HG02840 (cell line): Measurements from ENCODE around the gene TSPEAR.
"Not testable (repeated sequence)": the region's sequence is repeated elsewhere in the genome, so short reads cannot be mapped to it uniquely, and the experiment has no call there.

Experiments used
- ATAC-seq: cut with Tn5 transposase; IDR thresholded peaks from one replicate; pipeline ENCODE4 v1.9.1; 2021; ENCODE audit warnings: mild to moderate bottlenecking, moderate library complexity, moderate number of reproducible peaks; ENCODE audit not compliant: unreplicated experiment, low FRiP score

TSPEAR gene

DNA sequence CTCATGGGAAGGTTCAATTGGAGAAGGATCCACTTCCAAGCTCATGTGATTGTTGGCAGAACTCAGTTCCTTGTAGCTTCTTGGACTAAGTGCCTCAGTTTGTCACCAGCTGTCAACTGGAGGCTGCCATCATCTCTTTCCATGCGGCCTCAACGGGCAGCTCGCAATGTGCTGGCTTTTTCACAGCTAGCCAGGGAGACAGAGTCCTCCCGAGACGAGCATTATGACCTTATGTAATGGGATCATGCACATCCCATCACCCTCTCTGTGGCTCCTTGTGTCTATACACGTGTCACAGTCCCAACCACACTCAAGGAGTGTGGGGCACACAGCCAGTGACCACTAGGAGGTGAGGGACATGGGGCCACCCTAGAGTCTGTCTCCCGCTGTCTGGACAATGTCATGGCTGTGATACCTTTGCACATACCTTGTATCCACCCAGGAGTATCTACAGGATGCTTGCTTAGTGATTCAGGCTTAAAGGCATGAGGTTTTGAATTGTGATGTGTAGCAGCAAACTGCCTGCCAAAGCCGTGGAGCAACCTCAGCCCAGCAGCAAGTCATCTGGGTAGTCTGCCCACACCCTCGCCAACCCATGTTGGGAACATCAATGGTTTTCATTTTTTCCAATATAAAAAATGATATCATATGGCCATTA is 115.2 kb downstream of the TSPEAR start:
- ATAC-seq, result no peak

DNA sequence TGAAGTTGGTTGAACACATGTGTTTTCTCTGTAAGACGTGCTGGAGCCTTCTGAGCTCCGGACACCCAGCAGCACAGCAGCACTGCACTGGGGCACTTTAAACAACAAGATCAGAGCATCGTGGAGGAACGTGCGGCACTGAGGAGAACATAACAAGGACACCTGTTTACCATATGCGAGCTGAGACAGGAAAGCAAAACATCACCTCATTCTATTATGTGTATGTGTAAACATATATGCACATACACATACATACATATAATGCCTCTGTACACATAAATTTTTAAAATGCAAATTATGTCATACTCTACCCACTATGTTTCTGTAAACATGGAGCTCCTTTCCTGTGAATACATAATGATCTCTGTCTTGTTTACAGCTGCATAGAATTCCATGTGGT is 115.8 kb downstream of the TSPEAR start:
- no peak for ATAC-seq

DNA sequence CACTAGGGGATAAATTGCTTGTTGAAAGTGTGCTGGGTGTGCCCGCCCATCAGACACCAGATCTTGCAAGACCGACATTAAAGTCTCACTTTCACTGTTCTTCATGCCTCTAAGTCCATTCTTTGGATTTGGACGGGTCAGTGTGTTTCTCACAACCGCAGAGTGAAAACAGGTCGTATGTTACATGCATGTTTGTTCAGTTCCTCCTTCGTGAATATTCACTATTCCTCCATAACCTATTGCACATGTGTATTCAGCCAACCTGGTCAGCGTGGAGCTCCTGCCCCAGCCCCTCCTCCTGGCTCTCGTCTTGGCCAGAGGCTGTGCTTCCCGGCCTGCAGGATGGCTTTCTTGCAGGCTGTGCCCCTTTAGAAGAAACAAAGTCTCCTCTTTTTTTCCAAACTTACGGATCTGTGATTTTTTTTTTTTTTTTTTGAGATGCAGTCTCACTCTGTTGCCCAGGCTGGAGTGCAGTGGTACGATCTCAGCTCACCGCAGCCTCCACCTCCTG is 116.9 kb downstream of the TSPEAR start:
- ATAC-seq, result no peak

DNA sequence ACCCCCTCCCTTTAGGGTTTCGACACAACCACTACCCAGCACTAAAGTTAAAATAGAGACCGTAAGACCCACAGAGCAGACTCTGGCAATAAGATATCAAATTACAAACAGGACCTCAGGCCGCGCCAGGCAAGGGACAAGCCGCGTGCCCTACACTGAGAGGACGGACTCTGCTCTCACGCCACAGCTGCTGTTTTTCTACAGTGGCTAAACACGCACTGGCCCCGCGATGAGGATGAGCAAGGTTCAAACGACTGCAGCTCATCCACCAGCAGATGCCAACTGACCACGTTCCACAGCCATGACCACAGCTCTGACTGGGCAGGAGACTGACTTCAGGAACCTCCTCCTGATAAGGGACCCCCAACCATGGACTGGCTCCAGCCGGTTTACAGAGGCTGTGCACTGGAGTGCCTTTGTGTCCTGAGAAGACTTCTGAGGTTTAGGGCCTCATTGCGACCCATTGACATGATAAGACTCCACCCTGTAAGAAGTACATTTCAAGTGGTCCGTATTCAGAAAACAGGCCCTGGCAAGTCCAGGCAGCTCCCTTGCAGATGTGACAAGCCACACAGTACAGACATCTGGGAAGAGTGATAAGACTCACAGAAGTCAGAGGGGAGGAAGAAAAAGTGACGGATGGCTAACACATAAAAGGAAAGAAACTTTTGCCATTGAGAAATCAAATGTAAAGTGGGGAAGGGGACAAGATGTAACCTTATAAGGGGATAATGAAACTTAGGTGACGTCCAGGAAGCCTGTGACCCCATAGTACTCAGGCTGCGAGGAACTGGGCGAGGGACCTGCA is 117.6 kb downstream of the TSPEAR start:
- no peak for ATAC-seq

DNA sequence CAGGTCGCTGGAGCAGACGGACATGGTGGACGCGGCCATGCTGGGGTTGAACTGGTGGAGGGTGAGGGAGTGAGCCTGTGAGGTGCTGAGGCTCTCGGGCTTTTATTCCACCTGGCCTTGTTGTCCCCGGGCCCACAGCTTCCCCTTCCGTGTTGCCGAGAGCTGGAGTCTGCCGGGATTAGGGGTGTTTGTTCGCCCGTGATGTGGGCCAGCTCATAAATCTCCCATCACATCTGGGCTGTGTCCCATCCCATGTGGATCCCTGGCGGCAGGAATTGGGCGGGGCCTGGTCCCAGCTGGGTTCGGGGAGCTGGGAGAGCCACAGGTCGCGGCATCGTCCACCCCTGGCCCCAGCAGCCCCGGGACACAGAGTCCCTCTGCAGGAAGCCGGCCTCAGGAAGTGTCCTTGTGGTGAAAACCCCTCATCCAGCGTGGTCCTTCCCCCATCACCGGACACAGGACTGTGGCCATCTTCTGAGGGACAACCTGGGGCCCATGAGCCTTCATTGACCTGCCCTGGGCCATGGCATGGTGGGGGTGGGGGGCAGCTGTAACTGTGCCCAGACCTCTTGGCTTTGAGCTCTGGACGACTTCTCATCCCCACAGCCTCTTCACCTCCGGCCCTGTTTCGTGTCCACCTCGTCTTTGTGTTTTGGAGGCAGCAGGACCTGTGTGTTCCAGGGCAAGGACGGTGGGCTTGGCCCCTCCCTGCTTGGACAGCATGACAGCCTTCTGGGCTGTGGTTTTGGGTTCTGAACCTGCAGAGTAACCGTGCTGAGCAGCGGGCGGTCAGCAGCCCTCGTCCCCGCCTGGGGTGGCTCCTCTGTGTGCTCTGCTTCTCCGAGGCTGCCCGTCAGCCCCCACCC is 118.7 kb downstream of the TSPEAR start, which contains the start of gene KRTAP10-6:
Gene KRTAP10-6, minus strand, starts transcription at position 60 of the 866 bp plus-strand sequence. Its CDS starts 21 bp downstream, at position 39.
- ATAC-seq, result no peak

GRCh38 chr21:44591801-44592130 is 119.6 kb downstream of the TSPEAR start:
- ATAC-seq, result not testable (repeated sequence)

- ATAC-seq, result not testable (repeated sequence)
Observed at GRCh38 chr21:44590897-44591800, 120.2 kb downstream of the TSPEAR start.

DNA sequence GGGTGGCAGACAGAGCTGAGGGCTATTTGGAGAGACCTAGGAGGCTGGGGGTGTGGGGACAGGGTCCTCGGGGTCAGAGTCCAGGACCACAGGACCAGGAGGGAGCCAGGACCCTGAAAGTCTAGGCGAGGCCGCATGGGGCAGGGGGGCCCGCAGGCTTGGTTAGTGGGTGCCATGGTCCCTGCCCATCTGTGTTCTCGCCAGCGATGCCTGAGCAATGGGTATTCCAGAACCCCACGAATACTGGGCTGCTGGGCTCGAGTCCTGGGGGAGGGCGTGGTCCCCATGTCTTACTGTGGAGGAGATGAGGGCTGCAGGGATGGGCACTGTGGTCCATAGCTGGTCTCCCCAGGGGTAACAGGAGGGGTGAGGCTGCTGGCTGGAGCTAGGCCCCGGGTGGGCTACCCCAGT is 121.1 kb downstream of the TSPEAR start:
- no peak for ATAC-seq

DNA sequence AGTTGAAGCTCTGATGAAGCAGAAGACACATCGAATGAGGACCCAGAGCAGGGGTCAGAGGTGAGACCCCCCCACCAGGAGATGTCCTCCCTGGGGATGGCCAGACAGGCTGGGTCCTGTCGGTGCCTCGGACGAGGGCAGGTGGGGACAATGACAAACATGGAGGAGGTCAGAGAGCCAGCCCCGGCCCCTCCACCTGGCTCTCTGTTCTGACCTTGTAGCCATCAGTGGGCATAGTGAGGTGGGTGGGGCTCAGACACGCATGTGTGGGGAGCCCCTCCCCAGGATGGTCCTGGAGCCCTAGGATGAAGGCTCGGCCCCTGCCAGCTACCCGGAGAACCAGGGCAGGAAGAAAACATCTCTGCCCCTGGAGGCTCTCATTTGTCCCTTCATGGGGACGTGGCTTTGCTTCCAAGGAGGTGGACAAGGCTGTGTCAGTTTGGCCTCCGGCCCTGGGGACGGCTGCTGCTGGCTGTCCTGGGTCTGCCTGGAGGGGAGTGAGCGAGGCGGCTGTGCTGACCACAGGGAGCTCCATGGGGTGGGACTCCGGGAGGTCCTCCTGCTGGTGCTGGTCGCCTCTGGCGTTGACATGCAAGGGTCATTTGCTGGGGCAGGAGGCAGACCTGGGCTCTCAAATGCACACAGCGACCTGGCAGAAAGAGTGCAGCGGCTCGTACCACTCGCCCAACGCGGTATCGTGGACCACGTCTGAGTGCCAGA is 121.6 kb downstream of the TSPEAR start:
- no peak for ATAC-seq

DNA sequence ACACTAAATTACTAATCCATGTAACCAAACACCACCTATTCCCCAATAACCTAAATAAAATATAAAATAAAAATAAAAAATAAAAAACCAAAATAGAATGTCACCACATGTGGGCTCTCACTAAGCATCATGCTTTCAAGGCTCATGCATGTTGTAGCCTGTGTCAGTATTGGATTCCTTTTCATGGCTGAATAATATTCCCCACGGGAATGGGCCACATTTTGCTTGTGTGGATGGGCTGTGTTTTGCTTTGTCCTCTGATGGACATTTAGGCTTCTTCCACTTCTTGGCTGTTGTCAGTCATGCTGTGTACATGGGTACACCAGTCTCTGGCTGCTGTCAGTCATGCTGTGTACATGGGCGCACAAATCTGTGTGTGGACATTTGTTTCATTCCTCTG is 122.3 kb downstream of the TSPEAR start:
- no peak for ATAC-seq

GRCh38 chr21:44585892-44586291 is 125.5 kb downstream of the TSPEAR start:
- ATAC-seq, result no peak

DNA sequence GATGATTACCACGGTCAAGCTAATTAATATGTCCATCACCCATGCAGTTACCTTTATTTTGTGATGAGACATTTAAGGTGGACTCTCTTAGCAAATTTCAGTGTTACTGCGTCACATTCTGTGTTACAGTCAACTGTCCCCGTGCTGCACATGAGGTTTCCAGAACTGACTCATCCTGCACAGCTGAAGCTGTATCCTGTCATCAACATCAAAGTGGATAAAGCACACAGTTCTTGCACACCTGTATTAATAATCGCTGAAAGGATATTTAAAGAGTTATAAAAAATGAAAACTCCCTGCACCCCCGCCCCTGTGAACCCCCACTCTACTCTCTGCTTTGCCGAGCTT is 127.6 kb downstream of the TSPEAR start:
- no peak for ATAC-seq

- no peak for ATAC-seq
Observed at GRCh38 chr21:44583089-44583799, 128.1 kb downstream of the TSPEAR start.

GRCh38 chr21:44582055-44582454 is 129.3 kb downstream of the TSPEAR start:
- no peak for ATAC-seq

DNA sequence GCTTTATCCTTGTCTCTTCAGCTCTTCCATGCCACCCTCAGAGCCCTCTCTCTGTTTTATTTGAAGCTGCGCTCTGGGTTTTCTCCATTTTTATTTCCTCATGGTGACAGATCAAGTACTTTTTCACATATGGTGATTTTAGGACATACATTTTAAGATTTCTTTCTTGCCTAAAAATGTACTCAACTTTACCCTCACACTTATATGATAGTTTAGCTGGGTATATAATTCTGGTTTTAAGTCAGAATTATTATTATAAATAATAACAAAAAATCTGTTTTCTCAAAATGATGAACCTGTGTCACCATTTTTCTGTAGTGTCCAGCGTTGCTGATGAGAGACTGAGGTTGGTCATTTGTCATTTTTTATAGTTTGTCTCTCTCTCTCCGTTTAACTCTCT is 130.2 kb downstream of the TSPEAR start:
- no peak for ATAC-seq

DNA sequence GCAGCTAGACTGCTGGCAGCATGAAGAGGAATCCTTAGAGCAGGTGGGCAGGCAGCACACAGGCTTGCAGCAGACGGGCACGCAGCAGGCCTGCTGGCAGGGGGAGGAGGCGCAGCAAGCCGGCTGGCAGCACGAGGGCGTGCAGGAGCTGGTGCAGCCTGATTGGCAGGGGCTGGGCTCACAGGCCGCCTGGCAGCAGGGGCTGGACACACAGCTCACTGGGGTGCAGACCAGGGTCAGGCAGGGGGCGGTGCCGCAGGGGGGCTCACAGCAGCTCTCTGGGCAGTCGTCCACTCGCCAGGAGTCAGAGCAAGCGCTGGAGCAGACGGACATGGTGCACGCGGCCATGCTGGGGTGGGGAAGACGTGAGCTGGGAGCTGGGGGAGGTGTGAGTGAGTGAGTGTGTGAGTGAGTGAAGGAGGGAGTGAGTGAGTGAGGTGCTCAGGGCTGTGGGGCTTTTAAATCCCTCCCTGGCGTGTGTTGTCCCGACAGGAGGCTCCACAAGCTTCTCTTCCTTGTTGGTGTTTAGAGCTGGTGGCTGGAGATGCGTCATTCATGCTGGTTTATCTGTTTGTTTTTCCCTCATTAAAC is 131.0 kb downstream of the TSPEAR start, which contains the start of gene KRTAP10-5:
Gene KRTAP10-5, minus strand, starts transcription at position 374 of the 591 bp plus-strand sequence. Its CDS starts 26 bp downstream, at position 348.
- not testable (repeated sequence) for ATAC-seq

DNA sequence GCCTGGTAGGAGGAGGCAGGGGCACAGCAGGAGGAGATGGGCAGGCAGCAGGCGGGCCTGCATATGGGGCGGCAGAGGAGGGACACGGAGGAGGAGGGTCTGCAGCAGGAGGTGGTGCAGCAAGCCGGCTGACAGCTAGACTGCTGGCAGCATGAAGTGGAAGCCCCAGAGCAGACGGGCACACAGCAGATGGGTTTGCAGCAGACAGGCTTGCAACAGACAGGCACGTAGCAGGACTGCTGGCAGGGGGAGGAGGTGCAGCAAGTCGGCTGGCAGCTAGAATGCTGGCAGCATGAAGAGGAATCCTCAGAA is 131.6 kb downstream of the TSPEAR start:
- no peak for ATAC-seq
